Measurements from ENCODE around the gene NCLN.

The NCLN gene

GRCh38 chr19:3222709-3223108, 37.0 kb downstream of the NCLN start:
- no peak overlapping the region for H3K4me3 ChIP-seq (ENCODE audit: low read length)
- TF ChIP-seq CTCF (IDR thresholded peaks at IDR 0.05; ENCODE audit: insufficient read depth, low read depth, low read length, missing control alignments), result no peak
- DNase-seq (ENCODE audit: low read depth), result no peak

GRCh38 chr19:3224346-3225168, 38.8 kb downstream of the NCLN start, which contains the start of gene CELF5:
Gene CELF5 (plus strand): TSS chr19:3224661. CDS start chr19:3224740, 79 bp downstream.
- no peak within 1 kb of the TSS for H3K4me3 ChIP-seq (ENCODE audit: low read length)
- no peak for TF ChIP-seq CTCF (IDR thresholded peaks at IDR 0.05; ENCODE audit: insufficient read depth, low read depth, low read length, missing control alignments)
- DNase-seq (ENCODE audit: low read depth), result peak; percentile 23

GRCh38 chr19:3225169-3225485, 39.4 kb downstream of the NCLN start:
- no peak for DNase-seq (ENCODE audit: low read depth)
- TF ChIP-seq CTCF (IDR thresholded peaks at IDR 0.05; ENCODE audit: insufficient read depth, low read depth, low read length, missing control alignments), result no peak
- no peak overlapping the region for H3K4me3 ChIP-seq (ENCODE audit: low read length)

- TF ChIP-seq CTCF (IDR thresholded peaks at IDR 0.05; ENCODE audit: insufficient read depth, low read depth, low read length, missing control alignments), result no peak
- DNase-seq (ENCODE audit: low read depth), result no peak
- H3K4me3 ChIP-seq (ENCODE audit: low read length), result no peak overlapping the region
Observed at GRCh38 chr19:3225677-3226093, 40.0 kb downstream of the NCLN start.

GRCh38 chr19:3227054-3227626, 41.4 kb downstream of the NCLN start:
- no peak overlapping the region for H3K4me3 ChIP-seq (ENCODE audit: low read length)
- no peak for DNase-seq (ENCODE audit: low read depth)
- TF ChIP-seq CTCF (IDR thresholded peaks at IDR 0.05; ENCODE audit: insufficient read depth, low read depth, low read length, missing control alignments), result no peak

- no peak for DNase-seq (ENCODE audit: low read depth)
- no peak for TF ChIP-seq CTCF (IDR thresholded peaks at IDR 0.05; ENCODE audit: insufficient read depth, low read depth, low read length, missing control alignments)
Observed at GRCh38 chr19:3229346-3229743, 43.6 kb downstream of the NCLN start.

More at GRCh38 chr19:3229346-3229743, 43.6 kb downstream of the NCLN start:
- no peak overlapping the region for H3K4me3 ChIP-seq (ENCODE audit: low read length)
